ENCODE data around the gene ATL3. TPM values are rescaled to one million over a fixed set of nuclear protein-coding genes. Genes with fewer than 3 reads are reported as not detected.

The ATL3 gene
- total RNA-seq, 1 experiment from 2014 or later: 79.0 TPM

DNA sequence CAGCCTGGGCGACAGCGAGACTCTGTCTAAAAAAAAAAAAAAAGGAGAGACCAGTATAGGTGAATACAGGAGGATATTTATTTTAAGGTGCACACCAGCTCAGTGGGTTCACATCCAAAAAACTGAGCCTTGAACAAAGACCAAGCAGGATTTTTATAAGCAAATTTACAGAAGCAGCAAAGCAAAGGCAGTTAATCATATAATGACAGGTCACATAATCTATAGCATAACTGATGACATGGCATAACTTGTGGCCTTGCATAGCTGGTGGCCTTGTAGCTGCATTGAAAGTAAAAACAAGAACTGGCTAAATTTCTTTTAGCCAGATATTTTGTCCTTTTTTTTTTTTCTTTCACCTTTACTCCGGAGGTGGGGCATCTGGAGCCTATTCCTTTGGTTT lies 54.2 kb downstream of the ATL3 start:
- Histone ChIP-seq H3K27ac (ENCODE audit: low read length) (no peak overlapping the region), H3K4me1 (ENCODE audit: control insufficient read depth, insufficient read depth, low read length) (0 out of 2 replicates have a peak, but pooled peaks cover 3% of the 10 kb centered on the region), H3K9me3 (ENCODE audit: control insufficient read depth, insufficient read depth, low read depth, low read length) (no peaks in the 10 kb centered on the region), H3K27me3 (ENCODE audit: control insufficient read depth, insufficient read depth, low read length) (no peaks in the 10 kb centered on the region), H3K4me3 (ENCODE audit: low read depth in 2 of 2, low read length in 2 of 2) (no peak overlapping the region), H3K36me3 (ENCODE audit: control insufficient read depth, insufficient read depth, low read length) (no peaks in the 10 kb centered on the region)
- POLR2A ChIA-PET: interaction anchor here (0.6 kb wide), 1 partner anchor 55 kb away, joined by 4 read pairs; no protein-coding TSS in a partner anchor
- intact Hi-C loops (cut with micrococcal nuclease; ENCODE audit: unreplicated experiment): no loop called here
- BruUV-seq (replicated peaks): no TSS peak
- DNase-seq (ENCODE audit: low read depth, low spot score): no peak
- TF ChIP-seq SIN3A (IDR thresholded peaks at IDR 0.05; ENCODE audit: borderline replicate concordance, insufficient read depth, low read depth, low read length) (no peak), TCF7L2 (IDR thresholded peaks at IDR 0.05; ENCODE audit: low read depth, low read length) (no peak)
- TF ChIP-seq, protein P1, sequence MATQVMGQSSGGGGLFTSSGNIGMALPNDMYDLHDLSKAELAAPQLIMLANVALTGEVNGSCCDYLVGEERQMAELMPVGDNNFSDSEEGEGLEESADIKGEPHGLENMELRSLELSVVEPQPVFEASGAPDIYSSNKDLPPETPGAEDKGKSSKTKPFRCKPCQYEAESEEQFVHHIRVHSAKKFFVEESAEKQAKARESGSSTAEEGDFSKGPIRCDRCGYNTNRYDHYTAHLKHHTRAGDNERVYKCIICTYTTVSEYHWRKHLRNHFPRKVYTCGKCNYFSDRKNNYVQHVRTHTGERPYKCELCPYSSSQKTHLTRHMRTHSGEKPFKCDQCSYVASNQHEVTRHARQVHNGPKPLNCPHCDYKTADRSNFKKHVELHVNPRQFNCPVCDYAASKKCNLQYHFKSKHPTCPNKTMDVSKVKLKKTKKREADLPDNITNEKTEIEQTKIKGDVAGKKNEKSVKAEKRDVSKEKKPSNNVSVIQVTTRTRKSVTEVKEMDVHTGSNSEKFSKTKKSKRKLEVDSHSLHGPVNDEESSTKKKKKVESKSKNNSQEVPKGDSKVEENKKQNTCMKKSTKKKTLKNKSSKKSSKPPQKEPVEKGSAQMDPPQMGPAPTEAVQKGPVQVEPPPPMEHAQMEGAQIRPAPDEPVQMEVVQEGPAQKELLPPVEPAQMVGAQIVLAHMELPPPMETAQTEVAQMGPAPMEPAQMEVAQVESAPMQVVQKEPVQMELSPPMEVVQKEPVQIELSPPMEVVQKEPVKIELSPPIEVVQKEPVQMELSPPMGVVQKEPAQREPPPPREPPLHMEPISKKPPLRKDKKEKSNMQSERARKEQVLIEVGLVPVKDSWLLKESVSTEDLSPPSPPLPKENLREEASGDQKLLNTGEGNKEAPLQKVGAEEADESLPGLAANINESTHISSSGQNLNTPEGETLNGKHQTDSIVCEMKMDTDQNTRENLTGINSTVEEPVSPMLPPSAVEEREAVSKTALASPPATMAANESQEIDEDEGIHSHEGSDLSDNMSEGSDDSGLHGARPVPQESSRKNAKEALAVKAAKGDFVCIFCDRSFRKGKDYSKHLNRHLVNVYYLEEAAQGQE (IDR thresholded peaks at IDR 0.05; ENCODE audit: insufficient read depth in 1 of 2, low read depth in 2 of 2, low read length in 1 of 2): no peak
- in situ Hi-C loops (cut with HindIII; ENCODE audit: low pct_unique_long_range_greater_than_20kb, low sequenced_read_pairs): no loop called here
- ATAC-seq: no peak
- CTCF ChIA-PET: no interaction called here

GRCh38 chr11:63614136-63614671 lies 57.0 kb downstream of the ATL3 start, which contains the start of gene PLAAT3:
TSS of gene PLAAT3 (minus strand) at chr11:63614433. CDS start at chr11:63614014, 419 bp downstream.
- intact Hi-C loops (cut with micrococcal nuclease; ENCODE audit: unreplicated experiment): no loop called here
- DNase-seq (ENCODE audit: low read depth, low spot score) (no peak), ATAC-seq (peak; percentile 91)
- Histone ChIP-seq H3K27me3 (ENCODE audit: control insufficient read depth, insufficient read depth, low read length) (no peaks in the 10 kb centered on the region), H3K4me3 (ENCODE audit: low read depth in 2 of 2, low read length in 2 of 2) (peak within 1 kb of the TSS; percentile 60 to 62), H3K27ac (ENCODE audit: low read length) (peak within 1 kb of the TSS; percentile 45; the same call in 1 of the 2 replicates), H3K4me1 (ENCODE audit: control insufficient read depth, insufficient read depth, low read length) (peaks cover 24% of the 10 kb centered on the region), H3K9me3 (ENCODE audit: control insufficient read depth, insufficient read depth, low read depth, low read length) (no peaks in the 10 kb centered on the region), H3K36me3 (ENCODE audit: control insufficient read depth, insufficient read depth, low read length) (no peaks in the 10 kb centered on the region)
- TF ChIP-seq TCF7L2 (IDR thresholded peaks at IDR 0.05; ENCODE audit: low read depth, low read length) (no peak), POLR2AphosphoS5 (IDR thresholded peaks at IDR 0.05; ENCODE audit: low read depth, low read length) (no peak)
- ChIA-PET CTCF (no interaction called here), POLR2A (no interaction called here)
- in situ Hi-C loops (cut with HindIII; ENCODE audit: low pct_unique_long_range_greater_than_20kb, low sequenced_read_pairs): no loop called here
- no TSS peak for BruUV-seq (replicated peaks)

- ChIA-PET POLR2A (no interaction called here), CTCF (no interaction called here)
- TF ChIP-seq, protein P2, sequence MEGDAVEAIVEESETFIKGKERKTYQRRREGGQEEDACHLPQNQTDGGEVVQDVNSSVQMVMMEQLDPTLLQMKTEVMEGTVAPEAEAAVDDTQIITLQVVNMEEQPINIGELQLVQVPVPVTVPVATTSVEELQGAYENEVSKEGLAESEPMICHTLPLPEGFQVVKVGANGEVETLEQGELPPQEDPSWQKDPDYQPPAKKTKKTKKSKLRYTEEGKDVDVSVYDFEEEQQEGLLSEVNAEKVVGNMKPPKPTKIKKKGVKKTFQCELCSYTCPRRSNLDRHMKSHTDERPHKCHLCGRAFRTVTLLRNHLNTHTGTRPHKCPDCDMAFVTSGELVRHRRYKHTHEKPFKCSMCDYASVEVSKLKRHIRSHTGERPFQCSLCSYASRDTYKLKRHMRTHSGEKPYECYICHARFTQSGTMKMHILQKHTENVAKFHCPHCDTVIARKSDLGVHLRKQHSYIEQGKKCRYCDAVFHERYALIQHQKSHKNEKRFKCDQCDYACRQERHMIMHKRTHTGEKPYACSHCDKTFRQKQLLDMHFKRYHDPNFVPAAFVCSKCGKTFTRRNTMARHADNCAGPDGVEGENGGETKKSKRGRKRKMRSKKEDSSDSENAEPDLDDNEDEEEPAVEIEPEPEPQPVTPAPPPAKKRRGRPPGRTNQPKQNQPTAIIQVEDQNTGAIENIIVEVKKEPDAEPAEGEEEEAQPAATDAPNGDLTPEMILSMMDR (IDR thresholded peaks at IDR 0.05): no peak
- peak; percentile 51; the same call in 1 of the 2 replicates for TF ChIP-seq SIN3A (IDR thresholded peaks at IDR 0.05; ENCODE audit: borderline replicate concordance, insufficient read depth, low read depth, low read length)
- TF ChIP-seq TCF7L2 (IDR thresholded peaks at IDR 0.05; ENCODE audit: low read depth, low read length): no peak
- H3K4me1 ChIP-seq (ENCODE audit: control insufficient read depth, insufficient read depth, low read length): peaks cover 30% of the 10 kb centered on the region
- H3K4me3 ChIP-seq (ENCODE audit: low read depth in 2 of 2, low read length in 2 of 2): peak overlapping the region; percentile 60 to 62
- DNase-seq (ENCODE audit: low read depth, low spot score) (no peak), ATAC-seq (peak; percentile 59)
- no peaks in the 10 kb centered on the region for H3K9me3 ChIP-seq (ENCODE audit: control insufficient read depth, insufficient read depth, low read depth, low read length)
- H3K27ac ChIP-seq (ENCODE audit: low read length): peak overlapping the region; percentile 35; the same call in 1 of the 2 replicates
- intact Hi-C loops (cut with micrococcal nuclease; ENCODE audit: unreplicated experiment): no loop called here
- BruUV-seq (replicated peaks): no TSS peak
- in situ Hi-C loops (cut with HindIII; ENCODE audit: low pct_unique_long_range_greater_than_20kb, low sequenced_read_pairs): no loop called here
- no peaks in the 10 kb centered on the region for H3K27me3 ChIP-seq (ENCODE audit: control insufficient read depth, insufficient read depth, low read length)
- no peaks in the 10 kb centered on the region for H3K36me3 ChIP-seq (ENCODE audit: control insufficient read depth, insufficient read depth, low read length)
Observed at GRCh38 chr11:63613517-63614135, 57.5 kb downstream of the ATL3 start.
